D341Med (cell line): ENCODE data around the gene TRIO.
A peak's percentile ranks its signal among the peaks of the same experiment; 100 is the strongest.
"Not testable (repeated sequence)": the region's sequence is repeated elsewhere in the genome, so short reads cannot be mapped to it uniquely, and the experiment has no call there.

Experiments used
- DNase-seq: peaks from one replicate; pipeline ENCODE4 v3.0.0; 2012; ENCODE audit warnings: low spot score

TRIO gene

GRCh38 chr5:14359069-14360043 is 216.2 kb downstream of the TRIO start:
- DNase-seq, result no peak

GRCh38 chr5:14362491-14362890 is 219.3 kb downstream of the TRIO start:
- DNase-seq, result peak; percentile 80

- DNase-seq, result no peak
Observed at GRCh38 chr5:14364096-14364495, 221.0 kb downstream of the TRIO start.

- peak; percentile 56 for DNase-seq
Observed at GRCh38 chr5:14364576-14365472, 221.7 kb downstream of the TRIO start.

GRCh38 chr5:14365831-14366430 is 222.8 kb downstream of the TRIO start:
- DNase-seq, result no peak

DNA sequence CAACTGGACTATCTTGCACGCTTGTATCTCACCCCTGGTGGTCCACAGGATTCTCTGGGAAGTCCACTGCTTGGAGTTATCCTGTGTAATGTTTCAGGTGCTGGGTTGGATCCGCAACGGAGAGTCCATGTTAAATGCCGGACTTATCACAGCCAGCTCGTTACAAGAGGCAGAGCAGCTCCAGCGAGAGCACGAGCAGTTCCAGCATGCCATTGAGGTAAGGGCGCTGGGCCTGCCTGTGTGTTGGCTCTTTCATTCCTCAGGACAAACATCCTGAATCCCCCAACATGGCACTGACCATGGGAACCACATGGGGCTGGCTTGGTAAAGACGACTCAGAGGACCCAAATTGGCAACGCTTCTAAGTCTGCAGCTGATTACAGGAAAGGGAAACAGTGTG is 223.6 kb downstream of the TRIO start:
- DNase-seq, result no peak

GRCh38 chr5:14367364-14367763 is 224.2 kb downstream of the TRIO start:
- DNase-seq, result no peak

GRCh38 chr5:14369780-14370179 is 226.6 kb downstream of the TRIO start:
- DNase-seq, result no peak

DNA sequence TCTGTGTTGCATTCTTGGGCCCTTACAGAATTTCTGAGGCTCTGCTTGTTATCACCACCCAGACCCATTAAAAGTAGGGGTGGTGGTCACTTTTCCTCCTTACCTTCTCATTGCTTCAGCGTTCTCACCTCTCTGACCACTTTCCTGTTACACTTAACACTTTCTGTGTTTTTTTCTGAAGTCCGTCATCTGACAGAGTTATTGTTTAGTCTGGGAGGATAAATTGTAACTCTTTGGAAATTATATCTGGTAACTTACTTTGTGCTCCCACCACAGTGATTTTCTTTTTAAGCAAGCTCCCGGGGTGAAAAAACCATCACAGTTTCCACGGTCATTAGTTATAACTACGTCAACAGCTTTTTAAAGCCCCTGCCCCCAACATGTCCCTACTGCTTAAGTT is 227.2 kb downstream of the TRIO start:
- DNase-seq, result no peak

DNA sequence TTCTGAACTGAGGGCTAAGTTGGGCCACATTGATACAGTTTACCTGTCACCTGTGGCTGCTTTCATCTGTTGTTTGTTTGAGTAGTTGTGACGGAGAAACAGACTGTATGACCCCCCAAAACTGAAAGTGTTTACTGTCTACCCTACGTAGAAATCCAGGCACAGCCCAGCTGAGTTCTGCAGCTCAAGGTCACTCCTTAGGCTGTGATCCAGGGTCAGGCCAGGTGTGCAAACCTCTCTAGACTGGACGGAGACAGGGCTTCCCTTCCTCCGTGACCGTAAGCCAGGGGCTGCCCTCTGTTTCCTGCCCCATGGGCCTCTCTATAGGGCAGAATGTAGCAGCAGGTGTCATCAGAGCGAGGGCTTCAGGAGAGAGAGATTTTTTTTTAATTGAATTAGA is 230.5 kb downstream of the TRIO start:
- no peak for DNase-seq

- DNase-seq, result no peak
Observed at GRCh38 chr5:14374100-14374499, 231.0 kb downstream of the TRIO start.

- DNase-seq, result no peak
Observed at GRCh38 chr5:14376789-14377188, 233.6 kb downstream of the TRIO start.

DNA sequence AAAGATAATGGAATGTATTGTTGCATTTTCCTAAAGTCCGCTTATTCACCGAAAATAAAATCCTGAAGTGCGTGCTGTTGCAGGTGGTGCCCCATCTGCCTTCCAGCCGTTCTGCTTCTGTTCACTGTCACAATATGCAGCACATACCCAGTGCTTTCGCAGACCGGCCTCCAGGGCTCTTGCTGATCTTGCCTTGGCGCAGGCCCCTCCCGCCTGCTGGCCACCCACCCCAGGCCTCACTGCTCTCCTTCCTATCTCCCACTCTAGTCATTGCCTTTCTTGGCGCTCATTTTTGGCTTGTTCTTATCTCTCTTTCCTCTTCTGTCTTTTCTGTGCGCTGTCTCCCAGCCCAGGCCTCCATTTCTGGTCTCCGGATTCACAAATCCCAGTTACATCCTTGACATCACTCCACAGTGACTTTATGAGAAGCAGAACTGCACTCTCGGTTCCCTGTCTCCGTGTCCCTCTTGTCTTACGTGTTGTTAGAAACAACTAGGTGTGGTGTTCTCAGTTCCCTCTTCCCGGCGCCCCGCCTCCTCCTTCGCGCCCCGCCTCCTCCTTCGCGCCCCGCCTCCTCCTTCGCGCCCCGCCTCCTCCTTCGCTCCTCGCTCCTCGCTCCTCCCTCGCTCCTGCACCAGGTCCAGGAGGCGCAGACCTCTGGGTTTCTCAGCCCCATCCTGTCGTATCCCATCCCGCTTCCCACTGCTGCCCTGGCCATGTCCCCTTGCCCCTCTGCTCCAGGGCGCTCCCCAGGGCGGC is 236.8 kb downstream of the TRIO start:
- DNase-seq, result no peak

- no peak for DNase-seq
Observed at GRCh38 chr5:14380712-14381111, 237.6 kb downstream of the TRIO start.

- no peak for DNase-seq
Observed at GRCh38 chr5:14382640-14383039, 239.5 kb downstream of the TRIO start.

- DNase-seq, result no peak
Observed at GRCh38 chr5:14383923-14384322, 240.8 kb downstream of the TRIO start.

- DNase-seq, result no peak
Observed at GRCh38 chr5:14385019-14385418, 241.9 kb downstream of the TRIO start.

DNA sequence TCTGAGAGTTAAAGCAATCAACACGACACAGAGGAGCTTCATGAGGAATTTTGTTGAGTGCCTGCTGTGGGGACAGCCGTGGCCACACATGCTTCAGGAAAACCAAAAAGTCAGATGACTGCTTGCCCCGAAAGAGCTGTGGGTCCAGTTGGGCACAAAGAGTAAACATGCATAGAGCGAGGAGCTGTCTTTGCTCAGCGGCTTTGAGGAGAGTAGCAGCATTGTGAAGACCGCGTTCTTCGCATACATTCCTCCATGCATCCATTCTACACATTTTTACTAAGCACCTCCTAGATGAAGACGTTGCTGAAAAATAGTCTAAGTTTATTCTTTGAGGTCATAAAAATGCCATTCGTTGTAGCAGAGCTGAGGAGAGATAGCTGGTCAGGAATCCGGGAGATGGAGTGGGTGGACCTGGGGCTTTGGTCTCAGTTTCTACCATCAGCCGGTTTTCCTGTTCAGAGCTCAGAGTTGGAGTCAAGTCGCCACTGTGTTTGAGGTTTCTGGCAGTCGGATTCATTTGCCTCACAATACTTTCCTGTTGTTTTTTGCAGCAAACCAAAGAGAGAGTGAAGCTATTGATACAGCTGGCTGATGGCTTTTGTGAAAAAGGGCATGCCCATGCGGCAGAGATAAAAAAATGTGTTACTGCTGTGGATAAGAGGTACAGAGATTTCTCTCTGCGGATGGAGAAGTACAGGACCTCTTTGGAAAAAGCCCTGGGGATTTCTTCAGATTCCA is 243.9 kb downstream of the TRIO start:
- DNase-seq, result no peak

- DNase-seq, result no peak
Observed at GRCh38 chr5:14388741-14389140, 245.6 kb downstream of the TRIO start.

DNA sequence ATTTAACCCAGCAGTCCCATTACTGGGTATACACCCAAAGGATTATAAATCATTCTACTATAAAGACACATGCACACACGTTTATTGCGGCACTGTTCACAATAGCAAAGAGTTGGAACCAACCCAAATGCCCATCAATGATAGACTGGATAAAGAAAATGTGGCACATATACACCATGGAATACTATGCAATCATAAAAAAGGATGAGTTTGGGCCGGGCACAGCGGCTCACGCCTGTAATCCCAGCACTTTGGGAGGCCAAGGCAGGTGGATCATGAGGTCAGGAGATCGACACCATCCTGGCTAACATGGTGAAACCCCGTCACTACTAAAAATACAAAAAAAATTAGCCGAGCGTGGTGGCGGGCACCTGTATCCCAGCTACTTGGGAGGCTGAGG is 249.4 kb downstream of the TRIO start:
- DNase-seq, result not testable (repeated sequence)

- no peak for DNase-seq
Observed at GRCh38 chr5:14394365-14394764, 251.2 kb downstream of the TRIO start.
